IPS-18a (cell line): ENCODE measurements around the gene TIAM1.

Source experiments
- H3K27ac ChIP-seq: one replicate; pipeline ENCODE4 v1.5.1; 2013; ENCODE audit warnings: low read length
- H3K27me3 ChIP-seq: one replicate; pipeline ENCODE4 v1.6.1; 2013; ENCODE audit warnings: mild to moderate bottlenecking, low read length; ENCODE audit not compliant: control insufficient read depth, insufficient read depth
- H3K36me3 ChIP-seq: one replicate; pipeline ENCODE4 v1.6.1; 2013; ENCODE audit warnings: low read depth, low read length; ENCODE audit not compliant: control insufficient read depth
- H3K4me1 ChIP-seq: one replicate; pipeline ENCODE4 v1.6.1; 2013; ENCODE audit warnings: low read depth, low read length; ENCODE audit not compliant: control insufficient read depth
- H3K4me3 ChIP-seq: one replicate; pipeline ENCODE4 v1.5.1; 2013; ENCODE audit warnings: low read length
- H3K9ac ChIP-seq: one replicate; pipeline ENCODE4 v1.6.1; 2013; ENCODE audit warnings: mild to moderate bottlenecking, low read length, moderate library complexity
- H3K9me3 ChIP-seq: one replicate; pipeline ENCODE4 v1.6.1; 2013; ENCODE audit warnings: low read depth, low read length; ENCODE audit not compliant: control insufficient read depth

Gene TIAM1

GRCh38 chr21:31193761-31194160, 150.3 kb downstream of the TIAM1 start:
- Histone ChIP-seq H3K27me3 (no peaks in the 10 kb centered on the region), H3K27ac (no peak overlapping the region), H3K36me3 (no peaks in the 10 kb centered on the region), H3K9me3 (no peaks in the 10 kb centered on the region), H3K4me3 (no peak overlapping the region), H3K9ac (no peak overlapping the region), H3K4me1 (peaks cover 9% of the 10 kb centered on the region)

- peaks cover 24% of the 10 kb centered on the region for H3K4me1 ChIP-seq
- no peak overlapping the region for H3K4me3 ChIP-seq
- H3K9ac ChIP-seq = no peak overlapping the region
- no peaks in the 10 kb centered on the region for H3K27me3 ChIP-seq
- no peaks in the 10 kb centered on the region for H3K9me3 ChIP-seq
- no peak overlapping the region for H3K27ac ChIP-seq
- H3K36me3 ChIP-seq = no peaks in the 10 kb centered on the region
These were observed 152.5 kb downstream of the TIAM1 start for GRCh38 chr21:31191553-31191952.

GRCh38 chr21:31190516-31190915, 153.5 kb downstream of the TIAM1 start:
- no peak overlapping the region for H3K4me3 ChIP-seq
- H3K9me3 ChIP-seq = no peaks in the 10 kb centered on the region
- no peaks in the 10 kb centered on the region for H3K27me3 ChIP-seq
- no peak overlapping the region for H3K9ac ChIP-seq
- peaks cover 24% of the 10 kb centered on the region for H3K4me1 ChIP-seq
- H3K27ac ChIP-seq = no peak overlapping the region
- H3K36me3 ChIP-seq = no peaks in the 10 kb centered on the region

- no peak overlapping the region for H3K4me3 ChIP-seq
- H3K27ac ChIP-seq = no peak overlapping the region
- H3K36me3 ChIP-seq = no peaks in the 10 kb centered on the region
- no peaks in the 10 kb centered on the region for H3K27me3 ChIP-seq
- H3K9ac ChIP-seq = no peak overlapping the region
- H3K9me3 ChIP-seq = no peaks in the 10 kb centered on the region
- peaks cover 16% of the 10 kb centered on the region for H3K4me1 ChIP-seq
These were observed 156.6 kb downstream of the TIAM1 start for GRCh38 chr21:31187499-31187898.

- H3K9me3 ChIP-seq = no peaks in the 10 kb centered on the region
These were observed 157.1 kb downstream of the TIAM1 start for GRCh38 chr21:31186916-31187315.

GRCh38 chr21:31185663-31186062, 158.4 kb downstream of the TIAM1 start:
- H3K4me3 ChIP-seq = no peak overlapping the region
- H3K36me3 ChIP-seq = peaks cover 4% of the 10 kb centered on the region
- no peak overlapping the region for H3K9ac ChIP-seq
- no peaks in the 10 kb centered on the region for H3K9me3 ChIP-seq
- peaks cover 16% of the 10 kb centered on the region for H3K4me1 ChIP-seq
- H3K27ac ChIP-seq = no peak overlapping the region
- H3K27me3 ChIP-seq = no peaks in the 10 kb centered on the region

More at GRCh38 chr21:31186916-31187315, 157.1 kb downstream of the TIAM1 start:
- Histone ChIP-seq H3K4me3 (no peak overlapping the region), H3K4me1 (peaks cover 16% of the 10 kb centered on the region), H3K27ac (no peak overlapping the region), H3K9ac (no peak overlapping the region), H3K36me3 (peaks cover 3% of the 10 kb centered on the region), H3K27me3 (no peaks in the 10 kb centered on the region)

- Histone ChIP-seq H3K9ac (no peak overlapping the region), H3K27ac (no peak overlapping the region), H3K9me3 (no peaks in the 10 kb centered on the region), H3K4me3 (no peak overlapping the region), H3K4me1 (peaks cover 16% of the 10 kb centered on the region), H3K36me3 (peaks cover 4% of the 10 kb centered on the region), H3K27me3 (no peaks in the 10 kb centered on the region)
These were observed 159.2 kb downstream of the TIAM1 start for GRCh38 chr21:31184876-31185275.

GRCh38 chr21:31184459-31184858, 159.6 kb downstream of the TIAM1 start:
- no peaks in the 10 kb centered on the region for H3K9me3 ChIP-seq
- no peak overlapping the region for H3K4me3 ChIP-seq
- H3K4me1 ChIP-seq = peaks cover 16% of the 10 kb centered on the region
- H3K27ac ChIP-seq = no peak overlapping the region
- H3K27me3 ChIP-seq = no peaks in the 10 kb centered on the region
- H3K9ac ChIP-seq = no peak overlapping the region
- peaks cover 4% of the 10 kb centered on the region for H3K36me3 ChIP-seq

- no peak overlapping the region for H3K9ac ChIP-seq
- no peaks in the 10 kb centered on the region for H3K27me3 ChIP-seq
- H3K4me3 ChIP-seq = no peak overlapping the region
- no peak overlapping the region for H3K27ac ChIP-seq
- H3K36me3 ChIP-seq = peaks cover 4% of the 10 kb centered on the region
- H3K4me1 ChIP-seq = peaks cover 10% of the 10 kb centered on the region
- H3K9me3 ChIP-seq = no peaks in the 10 kb centered on the region
These were observed 161.6 kb downstream of the TIAM1 start for GRCh38 chr21:31182231-31183140.

GRCh38 chr21:31181082-31181750, 162.8 kb downstream of the TIAM1 start:
- peaks cover 4% of the 10 kb centered on the region for H3K36me3 ChIP-seq
- no peaks in the 10 kb centered on the region for H3K27me3 ChIP-seq
- no peak overlapping the region for H3K9ac ChIP-seq
- no peak overlapping the region for H3K4me3 ChIP-seq
- H3K4me1 ChIP-seq = no peaks in the 10 kb centered on the region
- H3K9me3 ChIP-seq = no peaks in the 10 kb centered on the region
- no peak overlapping the region for H3K27ac ChIP-seq

- no peaks in the 10 kb centered on the region for H3K4me1 ChIP-seq
- H3K27ac ChIP-seq = no peak overlapping the region
- H3K4me3 ChIP-seq = no peak overlapping the region
These were observed 163.6 kb downstream of the TIAM1 start for GRCh38 chr21:31180256-31181081.

More at GRCh38 chr21:31180256-31181081, 163.6 kb downstream of the TIAM1 start:
- no peak overlapping the region for H3K9ac ChIP-seq
- no peaks in the 10 kb centered on the region for H3K9me3 ChIP-seq
- peaks cover 4% of the 10 kb centered on the region for H3K36me3 ChIP-seq
- no peaks in the 10 kb centered on the region for H3K27me3 ChIP-seq
